ENCODE results near the gene GALK1.

- TF ChIP-seq CTCF (IDR thresholded peaks at IDR 0.05) (no peak), EP300 (IDR thresholded peaks at IDR 0.05) (no peak), POLR2AphosphoS5 (IDR thresholded peaks at IDR 0.05) (no peak)
These were observed 14.2 kb downstream of the GALK1 start for GRCh38 chr17:75750661-75751423.

Measured in gastroesophageal sphincter (tissue), 3 donors.